Astrocyte (in vitro differentiated cells and primary cell): Measurements from ENCODE around the gene MTHFSD. TPM values are rescaled to one million over a fixed set of nuclear protein-coding genes. Genes with fewer than 3 reads are reported as not detected.
A peak's percentile ranks its signal among the peaks of the same experiment; 100 is the strongest.

ENCODE experiments used
- DNase-seq: peaks from one replicate; pipeline ENCODE4 v3.0.0-alpha.2; 2010; ENCODE audit warnings: low read depth
- FAIRE-seq: peaks from 2 replicates; lab custom pipeline; 2011; peaks lifted over from hg19 to GRCh38; lab: Jason Lieb, UNC
- H2AFZ ChIP-seq: 2 replicates; pipeline ENCODE4 v1.6.0; 2012; ENCODE audit warnings: low read depth, low read length, inconsistent platforms
- H3K27ac ChIP-seq: 2 replicates; pipeline ENCODE4 v1.5.1; 2011; ENCODE audit warnings: low read depth, low read length, inconsistent platforms
- H3K27me3 ChIP-seq: 2 replicates; pipeline ENCODE4 v1.6.0; 2011; ENCODE audit warnings: low read length, inconsistent platforms; ENCODE audit not compliant: insufficient read depth
- H3K36me3 ChIP-seq: 2 replicates; pipeline ENCODE4 v1.5.1; 2011; ENCODE audit warnings: low read length, inconsistent platforms; ENCODE audit not compliant: insufficient read depth
- H3K4me1 ChIP-seq: 2 replicates; pipeline ENCODE4 v1.5.1; 2011; ENCODE audit warnings: low read length, inconsistent platforms; ENCODE audit not compliant: insufficient read depth
- H3K4me2 ChIP-seq: 2 replicates; pipeline ENCODE4 v1.6.0; 2012; ENCODE audit warnings: low read length, inconsistent platforms
- H3K4me3 ChIP-seq: 2 replicates; pipeline ENCODE4 v1.5.1; 2011; ENCODE audit warnings: low read depth, mild to moderate bottlenecking, low read length, inconsistent platforms; ENCODE audit not compliant: insufficient read depth
- H3K79me2 ChIP-seq: 2 replicates; pipeline ENCODE4 v1.6.0; 2012; ENCODE audit warnings: mild to moderate bottlenecking, low read length, inconsistent platforms; ENCODE audit not compliant: insufficient read depth
- H3K9ac ChIP-seq: 2 replicates; pipeline ENCODE4 v1.6.0; 2012; ENCODE audit warnings: mild to moderate bottlenecking, low read length, inconsistent platforms
- H3K9me3 ChIP-seq: 2 replicates; pipeline ENCODE4 v1.5.1; 2012; ENCODE audit warnings: low read depth, mild to moderate bottlenecking, low read length, inconsistent platforms; ENCODE audit not compliant: insufficient read depth
- H4K20me1 ChIP-seq: 2 replicates; pipeline ENCODE4 v1.6.0; 2012; ENCODE audit warnings: low read length, inconsistent platforms; ENCODE audit not compliant: insufficient read depth
- H3K27ac Mint-ChIP-seq: one replicate; pipeline ENCODE4 v1.8.0; 2021; ENCODE audit warnings: mild to moderate bottlenecking, mixed read lengths; ENCODE audit not compliant: unreplicated experiment
- H3K27me3 Mint-ChIP-seq: one replicate; pipeline ENCODE4 v1.8.0; 2021; ENCODE audit warnings: low read depth, mixed read lengths; ENCODE audit not compliant: unreplicated experiment
- H3K36me3 Mint-ChIP-seq: one replicate; pipeline ENCODE4 v1.8.0; 2021; ENCODE audit warnings: low read depth, mixed read lengths; ENCODE audit not compliant: unreplicated experiment
- H3K4me1 Mint-ChIP-seq: one replicate; pipeline ENCODE4 v1.8.0; 2021; ENCODE audit warnings: low read depth, mixed read lengths; ENCODE audit not compliant: unreplicated experiment
- H3K4me3 Mint-ChIP-seq: one replicate; pipeline ENCODE4 v1.8.0; 2021; ENCODE audit warnings: mild to moderate bottlenecking, moderate library complexity, mixed read lengths; ENCODE audit not compliant: unreplicated experiment
- H3K9me3 Mint-ChIP-seq: one replicate; pipeline ENCODE4 v1.8.0; 2021; ENCODE audit warnings: mild to moderate bottlenecking, mixed read lengths; ENCODE audit not compliant: unreplicated experiment
- EZH2 ChIP-seq: IDR thresholded peaks from 2 replicates; pipeline ENCODE4 v1.6.1; 2012; ENCODE audit warnings: mild to moderate bottlenecking, low read length, inconsistent platforms; ENCODE audit not compliant: insufficient read depth
- total RNA-seq: library from RNA; stranded (reverse); gene quantifications from 2 replicates; pipeline ENCODE4 v1.2.1, GENCODE V29; 2021
- TF ChIP-seq, protein P1 (sequence below): IDR thresholded peaks from 2 replicates; pipeline ENCODE4 v1.5.1; 2011; ENCODE audit warnings: low read depth, mild to moderate bottlenecking, inconsistent platforms, low read length, moderate library complexity; ENCODE audit not compliant: insufficient read depth

The MTHFSD gene
- total RNA-seq, 1 donor from 2014 or later, result 15.6 TPM

- Histone ChIP-seq H3K4me3 (peak overlapping the region; percentile 73), H4K20me1 (peaks cover 30% of the 10 kb centered on the region), H3K9ac (peak overlapping the region; percentile 95), H3K27ac (peak overlapping the region; percentile 94), H3K9me3 (no peaks in the 10 kb centered on the region), H3K36me3 (peaks cover 4% of the 10 kb centered on the region), H3K4me2 (peak overlapping the region; percentile 90), H3K4me1 (peaks cover 81% of the 10 kb centered on the region), H3K79me2 (peaks cover 89% of the 10 kb centered on the region), H2AFZ (no peak overlapping the region), H3K27me3 (no peaks in the 10 kb centered on the region)
- Mint-ChIP-seq H3K36me3 (no peaks in the 10 kb centered on the region), H3K27ac (peak overlapping the region; percentile 95), H3K4me3 (peak overlapping the region; percentile 98), H3K9me3 (peaks cover 3% of the 10 kb centered on the region), H3K4me1 (peaks cover 56% of the 10 kb centered on the region), H3K27me3 (peaks cover 17% of the 10 kb centered on the region)
- TF ChIP-seq EZH2, result no peak
- TF ChIP-seq, protein P1, sequence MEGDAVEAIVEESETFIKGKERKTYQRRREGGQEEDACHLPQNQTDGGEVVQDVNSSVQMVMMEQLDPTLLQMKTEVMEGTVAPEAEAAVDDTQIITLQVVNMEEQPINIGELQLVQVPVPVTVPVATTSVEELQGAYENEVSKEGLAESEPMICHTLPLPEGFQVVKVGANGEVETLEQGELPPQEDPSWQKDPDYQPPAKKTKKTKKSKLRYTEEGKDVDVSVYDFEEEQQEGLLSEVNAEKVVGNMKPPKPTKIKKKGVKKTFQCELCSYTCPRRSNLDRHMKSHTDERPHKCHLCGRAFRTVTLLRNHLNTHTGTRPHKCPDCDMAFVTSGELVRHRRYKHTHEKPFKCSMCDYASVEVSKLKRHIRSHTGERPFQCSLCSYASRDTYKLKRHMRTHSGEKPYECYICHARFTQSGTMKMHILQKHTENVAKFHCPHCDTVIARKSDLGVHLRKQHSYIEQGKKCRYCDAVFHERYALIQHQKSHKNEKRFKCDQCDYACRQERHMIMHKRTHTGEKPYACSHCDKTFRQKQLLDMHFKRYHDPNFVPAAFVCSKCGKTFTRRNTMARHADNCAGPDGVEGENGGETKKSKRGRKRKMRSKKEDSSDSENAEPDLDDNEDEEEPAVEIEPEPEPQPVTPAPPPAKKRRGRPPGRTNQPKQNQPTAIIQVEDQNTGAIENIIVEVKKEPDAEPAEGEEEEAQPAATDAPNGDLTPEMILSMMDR, result no peak
- FAIRE-seq (no peak), DNase-seq (peak; percentile 80)
Measured at GRCh38 chr16:86576591-86577313, 21.7 kb upstream of the MTHFSD start.

DNA sequence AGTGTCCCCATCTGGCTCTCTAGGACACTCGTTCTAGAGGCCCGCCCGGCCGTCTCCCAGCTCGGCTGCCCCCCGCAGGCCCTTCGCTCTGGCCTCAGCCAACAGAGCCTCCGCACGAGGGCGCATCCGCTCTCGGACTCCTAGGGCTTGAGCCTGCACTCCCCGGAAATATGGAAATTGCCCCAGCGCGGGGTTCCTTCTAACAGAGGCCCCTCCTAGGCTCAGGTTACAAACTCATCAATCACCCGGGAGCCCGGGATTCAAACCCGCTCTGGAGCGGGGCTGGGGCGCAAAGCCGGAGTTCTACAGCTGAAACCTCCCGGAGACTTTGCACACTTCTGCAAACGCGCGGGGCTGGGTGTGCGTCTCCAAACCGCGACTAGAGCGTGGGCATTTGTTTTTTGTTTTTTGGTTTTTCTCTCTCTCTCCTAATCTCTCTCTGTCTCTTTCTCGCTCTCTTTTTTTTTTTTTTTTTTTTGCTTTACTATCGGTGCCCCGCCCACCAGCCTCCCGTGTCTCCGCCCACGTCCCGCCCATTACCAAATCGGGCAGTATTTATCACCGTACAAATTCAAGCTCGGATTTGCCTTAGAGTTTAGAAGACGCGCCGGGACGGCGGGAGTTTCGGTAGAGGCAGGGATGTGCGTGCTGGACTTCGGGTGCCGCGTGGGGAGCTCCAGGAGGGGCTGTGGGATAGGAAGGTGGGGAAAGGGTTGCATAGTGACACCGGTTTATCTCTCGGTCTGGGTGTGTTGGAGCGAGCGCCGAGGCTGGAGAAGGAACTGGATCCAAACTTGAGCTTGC, 20.9 kb upstream of the MTHFSD start:
- peak overlapping the region; percentile 94 for H3K27ac ChIP-seq
- H3K27me3 Mint-ChIP-seq, result peaks cover 24% of the 10 kb centered on the region

More for the DNA sequence above, 20.9 kb upstream of the MTHFSD start:
- Mint-ChIP-seq H3K36me3 (peaks cover 7% of the 10 kb centered on the region), H3K27ac (peak overlapping the region; percentile 95), H3K4me1 (peaks cover 51% of the 10 kb centered on the region), H3K9me3 (peaks cover 3% of the 10 kb centered on the region), H3K4me3 (peak overlapping the region; percentile 98)
- Histone ChIP-seq H3K4me2 (peak overlapping the region; percentile 90), H4K20me1 (peaks cover 38% of the 10 kb centered on the region), H3K27me3 (no peaks in the 10 kb centered on the region), H3K9ac (peak overlapping the region; percentile 95), H3K9me3 (no peaks in the 10 kb centered on the region), H3K4me1 (peaks cover 80% of the 10 kb centered on the region), H2AFZ (no peak overlapping the region), H3K79me2 (peaks cover 89% of the 10 kb centered on the region), H3K4me3 (peak overlapping the region; percentile 73), H3K36me3 (peaks cover 4% of the 10 kb centered on the region)
- peak; percentile 94 for DNase-seq
- FAIRE-seq, result no peak
- TF ChIP-seq EZH2, result no peak
- TF ChIP-seq, protein P1, result peak; percentile 54
